H1 (cell line): ENCODE results near the gene MAP4K4. TPM values are rescaled to one million over a fixed set of nuclear protein-coding genes. Genes with fewer than 3 reads are reported as not detected.

Experiments
- CTCF ChIA-PET: fragments of 300-600 bp; sonication (Branson Sonifier 250); formaldehyde crosslinking; loops from one replicate; lab custom pipeline; 2021; ENCODE audit not compliant: partially characterized antibody; lab: Charles Lee
- POLR2A ChIA-PET: fragments of 300-600 bp; sonication (Branson Sonifier 250); formaldehyde crosslinking; loops from one replicate; lab custom pipeline; 2021; ENCODE audit warnings: inconsistent platforms; ENCODE audit not compliant: partially characterized antibody; lab: Charles Lee
- DNase-seq, 2 experiments: peaks; one replicate each; pipeline versions ENCODE4 v3.0.0 to v3.0.0-alpha.2; 2010 to 2022; ENCODE audit warnings: low spot score in 2 of 2, low read depth in 1 of 2, mixed read lengths in 1 of 2
- FAIRE-seq: peaks from 2 replicates; lab custom pipeline; 2011; peaks lifted over from hg19 to GRCh38; lab: Jason Lieb, UNC
- H2AFZ ChIP-seq: 2 replicates; pipeline ENCODE4 v1.8.1; 2012; ENCODE audit warnings: low read length, inconsistent platforms
- H2AK5ac ChIP-seq: 2 replicates; pipeline ENCODE4 v1.6.1; 2013; ENCODE audit warnings: low read depth, low read length
- H2BK120ac ChIP-seq: replicated peaks from 2 replicates; pipeline ENCODE3; 2013; ENCODE audit warnings: low read depth, low read length, inconsistent platforms
- H2BK12ac ChIP-seq: 2 replicates; pipeline ENCODE4 v1.6.1; 2013; ENCODE audit warnings: low read depth, low read length
- H2BK15ac ChIP-seq: 2 replicates; pipeline ENCODE4 v1.6.1; 2013; ENCODE audit warnings: low read length
- H2BK20ac ChIP-seq: 2 replicates; pipeline ENCODE4 v1.6.1; 2013; ENCODE audit warnings: low read length
- H2BK5ac ChIP-seq: 2 replicates; pipeline ENCODE4 v1.6.1; 2013; ENCODE audit warnings: low read depth, low read length
- H3K14ac ChIP-seq: 2 replicates; pipeline ENCODE4 v1.6.1; 2013; ENCODE audit warnings: inconsistent platforms; ENCODE audit not compliant: insufficient read length
- H3K18ac ChIP-seq: 2 replicates; pipeline ENCODE4 v1.6.1; 2013; ENCODE audit warnings: low read length; ENCODE audit errors: extremely low read depth
- H3K23ac ChIP-seq: 2 replicates; pipeline ENCODE4 v1.6.1; 2013; ENCODE audit warnings: inconsistent platforms; ENCODE audit not compliant: insufficient read length
- H3K23me2 ChIP-seq: 2 replicates; pipeline ENCODE4 v1.6.1; 2013; ENCODE audit warnings: low read depth, low read length
- H3K27ac ChIP-seq: 2 replicates; pipeline ENCODE4 v1.6.1; 2011; ENCODE audit warnings: low read depth, low read length, inconsistent platforms
- H3K27me3 ChIP-seq, 4 experiments: replicated peaks in 1 of 4; 1 replicate in 1 of 4; 2 replicates in 3 of 4; pipeline versions ENCODE4 v1.6.1 to v1.8.1; 2011 to 2013; ENCODE audit warnings: low read length in 3 of 4, mild to moderate bottlenecking in 3 of 4, inconsistent platforms in 2 of 4, mixed read lengths in 2 of 4, moderate library complexity in 1 of 4; ENCODE audit not compliant: control insufficient read depth in 3 of 4, insufficient read depth in 3 of 4; ENCODE audit errors: extremely low read depth in 1 of 4
- H3K36me3 ChIP-seq, 4 experiments: 2 replicates each; pipeline versions ENCODE4 v1.6.1 to v1.8.1; 2011 to 2013; ENCODE audit warnings: mild to moderate bottlenecking in 4 of 4, low read length in 3 of 4, moderate library complexity in 2 of 4, control low read depth in 1 of 4, inconsistent platforms in 1 of 4; ENCODE audit not compliant: insufficient read depth in 4 of 4, control insufficient read depth in 2 of 4
- H3K4ac ChIP-seq: replicated peaks from 2 replicates; pipeline ENCODE3; 2013; ENCODE audit warnings: low read length, low read depth, mixed read lengths, inconsistent platforms; ENCODE audit not compliant: insufficient read length
- H3K4me1 ChIP-seq, 4 experiments: replicated peaks in 1 of 4; 1 replicate in 1 of 4; 2 replicates in 3 of 4; pipeline versions ENCODE4 v1.6.1 to v1.8.1; 2011 to 2013; ENCODE audit warnings: low read length in 3 of 4, inconsistent platforms in 2 of 4, mixed read lengths in 1 of 4; ENCODE audit not compliant: insufficient read depth in 4 of 4, control insufficient read depth in 3 of 4
- H3K4me2 ChIP-seq, 2 experiments: 2 replicates each; pipeline versions ENCODE4 v1.6.1 to v1.8.1; 2011 to 2013; ENCODE audit warnings: low read depth in 2 of 2, low read length in 2 of 2, control low read depth in 1 of 2, inconsistent platforms in 1 of 2, mild to moderate bottlenecking in 1 of 2; ENCODE audit not compliant: insufficient read depth in 1 of 2
- H3K4me3 ChIP-seq, 4 experiments: fragments of 200-600, 300-600 bp in 1 of 4; sonication (generic), shearing (Covaris generic), sonication (Bioruptor Twin) in 1 of 4; 2 replicates each; pipeline versions ENCODE4 v1.5.1 to v1.8.1; 2011 to 2016; ENCODE audit warnings: low read length in 4 of 4, low read depth in 3 of 4, control low read depth in 2 of 4, inconsistent platforms in 2 of 4, mild to moderate bottlenecking in 2 of 4, mixed read lengths in 1 of 4, moderate library complexity in 1 of 4; ENCODE audit not compliant: insufficient read depth in 2 of 4; ENCODE audit errors: extremely low read depth in 1 of 4
- H3K56ac ChIP-seq: replicated peaks from 2 replicates; pipeline ENCODE3; 2013; ENCODE audit warnings: low read depth, mild to moderate bottlenecking, mixed read lengths, low read length, inconsistent platforms; ENCODE audit not compliant: insufficient read length
- H3K79me1 ChIP-seq: 2 replicates; pipeline ENCODE4 v1.6.1; 2013; ENCODE audit warnings: low read depth, low read length, control low read depth
- H3K79me2 ChIP-seq, 2 experiments: 2 replicates each; pipeline versions ENCODE4 v1.6.1 to v1.8.1; 2012 to 2013; ENCODE audit warnings: low read length in 2 of 2, mild to moderate bottlenecking in 2 of 2, inconsistent platforms in 1 of 2; ENCODE audit not compliant: insufficient read depth in 2 of 2, control insufficient read depth in 1 of 2
- H3K9ac ChIP-seq, 4 experiments: replicated peaks in 1 of 4; 1 replicate in 1 of 4; 2 replicates in 3 of 4; pipeline versions ENCODE4 v1.6.1 to v1.8.1; 2011 to 2013; ENCODE audit warnings: low read depth in 3 of 4, low read length in 3 of 4, control low read depth in 2 of 4, mild to moderate bottlenecking in 2 of 4, moderate library complexity in 2 of 4, inconsistent platforms in 1 of 4; ENCODE audit errors: extremely low read depth in 1 of 4
- H3K9me3 ChIP-seq, 2 experiments: 2 replicates each; pipeline versions ENCODE4 v1.6.1 to v1.8.1; 2012 to 2013; ENCODE audit warnings: mild to moderate bottlenecking in 2 of 2, moderate library complexity in 2 of 2, control low read depth in 1 of 2, inconsistent platforms in 1 of 2, low read depth in 1 of 2, low read length in 1 of 2, mixed read lengths in 1 of 2; ENCODE audit not compliant: insufficient read depth in 2 of 2
- H4K20me1 ChIP-seq, 2 experiments: replicated peaks in 1 of 2; 2 replicates each; pipeline versions ENCODE3 to v1.8.1; 2011 to 2013; ENCODE audit warnings: inconsistent platforms in 2 of 2, low read length in 2 of 2, mild to moderate bottlenecking in 1 of 2; ENCODE audit not compliant: insufficient read depth in 2 of 2, control insufficient read depth in 1 of 2
- H4K5ac ChIP-seq: 2 replicates; pipeline ENCODE4 v1.6.1; 2013; ENCODE audit warnings: low read length, low read depth, mixed read lengths, inconsistent platforms; ENCODE audit not compliant: insufficient read length
- H4K8ac ChIP-seq: 2 replicates; pipeline ENCODE4 v1.8.0; 2013; ENCODE audit warnings: mild to moderate bottlenecking, moderate library complexity, low read length, inconsistent platforms; ENCODE audit not compliant: insufficient read depth; ENCODE audit errors: extremely low read depth
- H4K91ac ChIP-seq: replicated peaks from 2 replicates; pipeline ENCODE3; 2013; ENCODE audit warnings: low read length, mixed read lengths, inconsistent platforms; ENCODE audit not compliant: insufficient read length
- BACH1 ChIP-seq: IDR thresholded peaks from 2 replicates; pipeline ENCODE4 v1.6.1; 2012; ENCODE audit warnings: low read length, improper control_type of control experiment
- BCL11A ChIP-seq, 2 experiments: IDR thresholded peaks; one replicate each; pipeline ENCODE4 v1.6.1; 2011; ENCODE audit warnings: low read depth in 2 of 2, low read length in 2 of 2, mild to moderate bottlenecking in 2 of 2
- CHD1 ChIP-seq: IDR thresholded peaks from 2 replicates; pipeline ENCODE4 v1.6.1; 2012; ENCODE audit warnings: low read depth, low read length, improper control_type of control experiment
- CTBP2 ChIP-seq: IDR thresholded peaks from 2 replicates; pipeline ENCODE4 v1.7.0; 2011; ENCODE audit warnings: borderline replicate concordance, mild to moderate bottlenecking, moderate library complexity, mixed read lengths, low read length; ENCODE audit not compliant: insufficient read depth, insufficient read length
- EP300 ChIP-seq, 2 experiments: IDR thresholded peaks; 1 replicate in 1 of 2; 2 replicates in 1 of 2; pipeline ENCODE4 v1.6.1; 2011 to 2012; ENCODE audit warnings: low read depth in 2 of 2, low read length in 2 of 2, mild to moderate bottlenecking in 2 of 2, borderline replicate concordance in 1 of 2, inconsistent platforms in 1 of 2, moderate library complexity in 1 of 2
- HDAC6 ChIP-seq: IDR thresholded peaks from one replicate; pipeline ENCODE4 v1.7.1; 2012; ENCODE audit warnings: low read depth, mild to moderate bottlenecking, inconsistent platforms, low read length, moderate library complexity
- KDM5A ChIP-seq: fragments of 200-600 bp; IDR thresholded peaks from 2 replicates; pipeline ENCODE4 v1.7.1; 2012; ENCODE audit warnings: mild to moderate bottlenecking, low read length, inconsistent platforms, mixed read lengths
- POLR2A ChIP-seq, 2 experiments: IDR thresholded peaks; 1 replicate in 1 of 2; 2 replicates in 1 of 2; pipeline ENCODE4 v1.6.1; 2011; ENCODE audit warnings: low read depth in 2 of 2, low read length in 2 of 2, mild to moderate bottlenecking in 2 of 2; ENCODE audit errors: control extremely low read depth in 1 of 2
- RBBP5 ChIP-seq: IDR thresholded peaks from 2 replicates; pipeline ENCODE4 v1.7.1; 2012; ENCODE audit warnings: low read depth, mild to moderate bottlenecking, inconsistent platforms, low read length, moderate library complexity, borderline replicate concordance
- SIX5 ChIP-seq: IDR thresholded peaks from 2 replicates; pipeline ENCODE4 v1.6.1; 2011; ENCODE audit warnings: mild to moderate bottlenecking, low read depth, low read length
- SP1 ChIP-seq: IDR thresholded peaks from 2 replicates; pipeline ENCODE4 v1.6.1; 2011; ENCODE audit warnings: low read depth, low read length
- TAF1 ChIP-seq: IDR thresholded peaks from 2 replicates; pipeline ENCODE4 v1.6.1; 2011; ENCODE audit warnings: mild to moderate bottlenecking, low read depth, low read length
- ZNF274 ChIP-seq: IDR thresholded peaks from 2 replicates; pipeline ENCODE4 v1.7.0; 2012; ENCODE audit warnings: low read length, borderline replicate concordance; ENCODE audit errors: extremely low read depth
- WGBS, 2 experiments: shearing (Covaris generic) in 1 of 2; methylation state at CpG; one replicate each; pipeline versions ENCODE4 v1.1.6 to v1.1.7; 2013 to 2015; ENCODE audit warnings: low lambda C conversion rate in 2 of 2, mixed read lengths in 2 of 2, inconsistent platforms in 1 of 2, low coverage in 1 of 2, missing lambda C conversion rate in 1 of 2; ENCODE audit not compliant: insufficient replicate concordance in 2 of 2, insufficient coverage in 1 of 2, insufficient read length in 1 of 2; ENCODE audit errors: extremely low coverage in 1 of 2, missing lambda C conversion rate in 1 of 2; 5-methylcytosine and 5-hydroxymethylcytosine counted together
- polyA plus RNA-seq, 7 experiments: library from polyadenylated mRNA; depleted of rRNA in 3 of 7; stranded (reverse) in 5 of 7; unstranded in 2 of 7; fragments of >200 nt in 5 of 7; fragments of 200-250 nt in 2 of 7; gene quantifications; 1 replicate in 5 of 7; 2 replicates in 1 of 7; 4 replicates in 1 of 7; pipeline versions ENCODE4 v1.2.1 to v1.2.3, GENCODE V29; 2011 to 2013; ENCODE audit warnings: missing spikeins in 2 of 7, mixed read lengths in 2 of 7
- total RNA-seq: library from RNA; stranded (reverse); fragmentation: NEBNext Ultra II Directional; extraction: Animal tissue kit (Norgen Biotek cat#: 25700); gene quantifications from 2 replicates; pipeline ENCODE4 v1.2.1, GENCODE V29; 2021

MAP4K4 gene
- total and polyA plus RNA-seq, 2 of the 8 experiments (the other 6 are each of a cell fraction or from before 2014, with no cell fraction given): 53.2 to 138 TPM

- H3K27ac ChIP-seq: no peak overlapping the region
- H2BK5ac ChIP-seq: 0 out of 2 replicates have a peak overlapping the region, but pooled peaks have one; percentile 5
- peaks cover 13% of the 10 kb centered on the region for H3K79me1 ChIP-seq
- H2BK15ac ChIP-seq: no peak overlapping the region
- H3K23ac ChIP-seq: no peak overlapping the region
- H2BK12ac ChIP-seq: no peak overlapping the region
- FAIRE-seq: no peak
- H3K79me2 ChIP-seq: peaks cover 35 to 98% of the 10 kb centered on the region in 2 experiments
- H3K4me2 ChIP-seq: no peak overlapping the region
- no peak overlapping the region for H3K4me3 ChIP-seq
- ChIA-PET CTCF (interaction anchor here (0.6 to 3.2 kb wide), 2 partner anchors 12 to 21 kb away, joined by 3 to 13 read pairs; no protein-coding TSS in a partner anchor), POLR2A (interaction anchor here (6.5 kb wide), 1 partner anchor 7 kb away, joined by 33 read pairs; the partner anchor contains the start of gene MAP4K4)
- no peak overlapping the region for H3K56ac ChIP-seq
- H3K18ac ChIP-seq: no peak overlapping the region
- H2BK20ac ChIP-seq: no peak overlapping the region
- peaks cover 2% of the 10 kb centered on the region; the same call in 1 of the 2 replicates for H3K23me2 ChIP-seq
- no peak overlapping the region for H2AFZ ChIP-seq
- no peaks in the 10 kb centered on the region for H3K27me3 ChIP-seq
- H3K9ac ChIP-seq: peak overlapping the region in 1 of 4 experiments; percentile 34; a peak in 1 of 7 replicates
- peaks cover 0 to 3% (median 2%) of the 10 kb centered on the region in 4 experiments; a peak in 2 of 8 replicates for H3K36me3 ChIP-seq
- H4K91ac ChIP-seq: no peak overlapping the region
- 67% methylated on average over 3 of the region's 3 CpGs; no CpG with 5 or more reads in 1 of the 2 experiments for WGBS, 2 experiments
- no peak overlapping the region for H3K4ac ChIP-seq
- no peak overlapping the region for H2BK120ac ChIP-seq
- H4K5ac ChIP-seq: no peak overlapping the region
- H3K4me1 ChIP-seq: peaks cover 0 to 17% (median 7%) of the 10 kb centered on the region in 4 experiments; a peak in 5 of 7 replicates
- no peak overlapping the region for H4K8ac ChIP-seq
- H4K20me1 ChIP-seq: peaks cover 10 to 11% of the 10 kb centered on the region in 2 experiments
- no peak overlapping the region for H3K14ac ChIP-seq
- DNase-seq: no peak
- H3K9me3 ChIP-seq: no peaks in the 10 kb centered on the region
- no peak overlapping the region for H2AK5ac ChIP-seq
- no peak for TF ChIP-seq EP300 (IDR thresholded peaks at IDR 0.05; ENCODE audit: borderline replicate concordance in 1 of 2, low read depth in 2 of 2, low read length in 2 of 2)
- no peak for TF ChIP-seq KDM5A
- no peak for TF ChIP-seq SP1
- TF ChIP-seq HDAC6: no peak
- TF ChIP-seq CTBP2: no peak
- TF ChIP-seq SIX5: no peak
- no peak for TF ChIP-seq RBBP5
- no peak for TF ChIP-seq BACH1
- TF ChIP-seq BCL11A (IDR thresholded peaks at IDR 0.05; ENCODE audit: low read depth in 2 of 2, low read length in 2 of 2): no peak
- no peak for TF ChIP-seq POLR2A (IDR thresholded peaks at IDR 0.05; ENCODE audit: control extremely low read depth in 1 of 2, low read depth in 2 of 2, low read length in 2 of 2)
- no peak for TF ChIP-seq TAF1
- no peak for TF ChIP-seq ZNF274
- no peak for TF ChIP-seq CHD1
These were observed 7.5 kb downstream of the MAP4K4 start for GRCh38 chr2:101704816-101705578.
